Ascending aorta (tissue), 2 donors: ENCODE measurements around the gene POU5F2. TPM values are rescaled to one million over a fixed set of nuclear protein-coding genes. Genes with fewer than 3 reads are reported as not detected.

Experiments
- DNase-seq, 2 donors: peaks; one replicate each; pipeline ENCODE4 v3.0.0-alpha.2; 2019; ENCODE audit warnings: low spot score in 2 of 2
- H3K27ac ChIP-seq, 2 donors: fragments of 200-600 bp; sonication (generic); one replicate each; pipeline ENCODE4 v1.5.1; 2016 to 2017; ENCODE audit warnings: mild to moderate bottlenecking in 1 of 2
- H3K27me3 ChIP-seq: fragments of 200-600 bp; sonication (generic); one replicate; pipeline ENCODE4 v1.5.1; 2017
- H3K36me3 ChIP-seq, 2 donors: fragments of 200-600 bp; sonication (generic); one replicate each; pipeline ENCODE4 v1.5.1; 2016
- H3K4me1 ChIP-seq, 2 donors: fragments of 200-600 bp; sonication (generic); one replicate each; pipeline ENCODE4 v1.5.1; 2016 to 2017; ENCODE audit warnings: mild to moderate bottlenecking in 1 of 2
- H3K4me3 ChIP-seq, 2 donors: fragments of 200-600 bp; sonication (generic); one replicate each; pipeline ENCODE4 v1.5.1; 2016 to 2017; ENCODE audit warnings: mild to moderate bottlenecking in 1 of 2
- H3K9me3 ChIP-seq, 2 donors: fragments of 200-600 bp; sonication (generic); one replicate each; pipeline ENCODE4 v1.5.1; 2016
- intact Hi-C: fragments of 100-400 bp; cut with DNase I; formaldehyde crosslinking; loops from one replicate; pipeline ENCODE4 v1.15.1; 2023
- total RNA-seq: library from RNA; depleted of rRNA; stranded (reverse); fragments of >200 nt; gene quantifications from one replicate; pipeline ENCODE4 v1.1.0, GENCODE V29; 2016
- TF ChIP-seq, protein P1 (sequence below), 3 experiments: fragments of 200-600 bp in 2 of 3; fragments of 450-650 bp in 1 of 3; sonication (generic) in 2 of 3; IDR thresholded peaks; one replicate each; pipeline ENCODE4 v1.5.1; 2016 to 2019; ENCODE audit warnings: antibody characterized with exemption in 3 of 3, mild to moderate bottlenecking in 1 of 3, moderate library complexity in 1 of 3

The POU5F2 gene
- total RNA-seq, 1 donor from 2014 or later = 1.5 TPM

DNA sequence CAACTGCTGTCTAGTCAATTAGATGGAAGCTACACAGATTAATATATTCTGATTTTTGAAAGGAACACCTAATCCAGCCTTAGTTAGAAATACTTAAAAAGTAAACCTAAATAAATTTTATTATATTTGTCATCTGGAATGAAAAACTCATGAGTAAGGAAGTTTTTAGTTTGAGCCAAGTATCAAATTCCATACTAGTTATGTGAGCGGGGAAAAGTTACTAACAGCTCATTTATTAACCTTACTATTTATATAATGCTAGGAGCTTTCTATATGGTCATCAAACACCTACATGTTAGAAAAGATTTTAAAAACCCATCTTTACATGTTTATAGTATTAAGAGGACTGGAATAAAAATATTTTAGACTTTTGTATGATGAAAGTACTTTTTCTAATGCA is 41.6 kb upstream of the POU5F2 start:
- DNase-seq = no peak
- no peak overlapping the region for H3K27ac ChIP-seq
- H3K36me3 ChIP-seq = no peaks in the 10 kb centered on the region
- intact Hi-C loops = no loop called here
- no peak overlapping the region for H3K4me3 ChIP-seq
- H3K9me3 ChIP-seq = no peaks in the 10 kb centered on the region
- H3K4me1 ChIP-seq = no peaks in the 10 kb centered on the region
- no peaks in the 10 kb centered on the region for H3K27me3 ChIP-seq
- TF ChIP-seq, protein P1, sequence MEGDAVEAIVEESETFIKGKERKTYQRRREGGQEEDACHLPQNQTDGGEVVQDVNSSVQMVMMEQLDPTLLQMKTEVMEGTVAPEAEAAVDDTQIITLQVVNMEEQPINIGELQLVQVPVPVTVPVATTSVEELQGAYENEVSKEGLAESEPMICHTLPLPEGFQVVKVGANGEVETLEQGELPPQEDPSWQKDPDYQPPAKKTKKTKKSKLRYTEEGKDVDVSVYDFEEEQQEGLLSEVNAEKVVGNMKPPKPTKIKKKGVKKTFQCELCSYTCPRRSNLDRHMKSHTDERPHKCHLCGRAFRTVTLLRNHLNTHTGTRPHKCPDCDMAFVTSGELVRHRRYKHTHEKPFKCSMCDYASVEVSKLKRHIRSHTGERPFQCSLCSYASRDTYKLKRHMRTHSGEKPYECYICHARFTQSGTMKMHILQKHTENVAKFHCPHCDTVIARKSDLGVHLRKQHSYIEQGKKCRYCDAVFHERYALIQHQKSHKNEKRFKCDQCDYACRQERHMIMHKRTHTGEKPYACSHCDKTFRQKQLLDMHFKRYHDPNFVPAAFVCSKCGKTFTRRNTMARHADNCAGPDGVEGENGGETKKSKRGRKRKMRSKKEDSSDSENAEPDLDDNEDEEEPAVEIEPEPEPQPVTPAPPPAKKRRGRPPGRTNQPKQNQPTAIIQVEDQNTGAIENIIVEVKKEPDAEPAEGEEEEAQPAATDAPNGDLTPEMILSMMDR (IDR thresholded peaks at IDR 0.05) = no peak

DNA sequence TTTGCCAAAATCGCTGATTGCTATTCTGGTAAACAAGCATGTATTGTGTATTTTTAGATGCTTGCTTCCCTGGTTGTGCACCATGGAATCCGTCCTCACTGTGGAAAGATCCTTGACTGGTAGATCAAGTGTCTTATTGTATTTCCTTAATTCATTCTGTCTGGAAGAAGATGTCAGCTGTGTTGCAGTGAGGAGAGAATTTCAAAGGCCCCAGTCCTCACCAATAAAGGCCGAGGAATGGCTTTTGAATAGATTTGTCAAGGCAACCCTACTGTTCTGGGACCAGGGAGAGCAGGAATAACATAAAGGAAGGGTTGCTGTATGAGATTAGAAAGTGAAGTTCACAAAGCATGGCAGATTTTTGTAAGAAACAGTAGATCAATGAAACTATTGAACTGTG is 36.2 kb upstream of the POU5F2 start:
- TF ChIP-seq, protein P1 (IDR thresholded peaks at IDR 0.05) = no peak
- Histone ChIP-seq H3K27ac (no peak overlapping the region), H3K9me3 (no peaks in the 10 kb centered on the region), H3K4me1 (no peaks in the 10 kb centered on the region), H3K4me3 (no peak overlapping the region), H3K36me3 (peaks cover 0 to 16% of the 10 kb centered on the region in 2 donors), H3K27me3 (no peaks in the 10 kb centered on the region)
- intact Hi-C loops = no loop called here
- no peak for DNase-seq

DNA sequence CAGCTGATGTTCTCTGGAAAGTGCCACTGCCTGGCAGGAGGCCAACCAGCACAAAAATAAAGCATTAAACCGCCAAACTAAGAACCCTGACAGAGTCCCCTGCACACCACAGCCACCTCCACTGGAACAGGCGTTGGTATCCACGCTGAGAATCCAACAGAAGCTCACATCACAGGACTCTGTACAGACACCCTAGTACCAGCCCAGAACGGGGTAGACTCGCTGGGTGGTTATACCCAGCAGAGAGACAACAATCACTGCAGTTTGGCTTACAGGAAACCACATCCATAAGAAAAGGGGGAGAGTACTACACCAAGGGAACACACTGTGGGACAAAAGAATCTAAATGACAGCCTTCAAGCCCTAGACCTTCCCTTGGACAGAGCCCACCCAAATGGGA is 15.0 kb upstream of the POU5F2 start:
- no peak overlapping the region for H3K4me3 ChIP-seq
- TF ChIP-seq, protein P1 (IDR thresholded peaks at IDR 0.05) = no peak

DNA sequence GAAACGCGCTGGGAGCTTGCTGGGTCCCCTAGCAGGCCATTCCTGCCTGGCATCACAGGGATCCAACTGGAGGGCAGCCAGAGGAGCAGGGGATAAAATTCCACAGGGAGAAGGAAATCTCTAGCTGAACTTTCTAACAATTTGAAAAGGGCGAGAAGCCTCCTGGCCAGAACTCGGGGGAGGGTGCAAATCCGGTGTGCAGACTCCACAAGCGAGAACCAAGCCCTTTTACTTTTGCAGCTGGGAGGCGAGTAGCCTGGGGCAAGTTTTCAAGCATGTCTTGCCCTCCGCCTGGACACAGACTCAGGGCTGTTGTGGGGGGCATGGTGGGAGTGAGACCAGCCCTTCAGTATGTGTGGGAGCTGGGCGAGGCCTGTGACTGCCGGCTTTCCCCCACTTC is 14.3 kb upstream of the POU5F2 start:
- Histone ChIP-seq H3K27me3 (no peaks in the 10 kb centered on the region), H3K4me3 (no peak overlapping the region), H3K4me1 (peaks cover 0 to 3% of the 10 kb centered on the region in 2 donors), H3K27ac (no peak overlapping the region), H3K9me3 (peaks cover 8% of the 10 kb centered on the region in 2 donors), H3K36me3 (no peaks in the 10 kb centered on the region)
- DNase-seq = no peak
- TF ChIP-seq, protein P1 (IDR thresholded peaks at IDR 0.05) = no peak
- intact Hi-C loops = no loop called here

More for the DNA sequence above, 15.0 kb upstream of the POU5F2 start:
- no peak for DNase-seq
- intact Hi-C loops = no loop called here
- Histone ChIP-seq H3K36me3 (no peaks in the 10 kb centered on the region), H3K27ac (no peak overlapping the region), H3K9me3 (peaks cover 8 to 14% of the 10 kb centered on the region in 2 donors), H3K27me3 (no peaks in the 10 kb centered on the region), H3K4me1 (peaks cover 0 to 3% of the 10 kb centered on the region in 2 donors)

DNA sequence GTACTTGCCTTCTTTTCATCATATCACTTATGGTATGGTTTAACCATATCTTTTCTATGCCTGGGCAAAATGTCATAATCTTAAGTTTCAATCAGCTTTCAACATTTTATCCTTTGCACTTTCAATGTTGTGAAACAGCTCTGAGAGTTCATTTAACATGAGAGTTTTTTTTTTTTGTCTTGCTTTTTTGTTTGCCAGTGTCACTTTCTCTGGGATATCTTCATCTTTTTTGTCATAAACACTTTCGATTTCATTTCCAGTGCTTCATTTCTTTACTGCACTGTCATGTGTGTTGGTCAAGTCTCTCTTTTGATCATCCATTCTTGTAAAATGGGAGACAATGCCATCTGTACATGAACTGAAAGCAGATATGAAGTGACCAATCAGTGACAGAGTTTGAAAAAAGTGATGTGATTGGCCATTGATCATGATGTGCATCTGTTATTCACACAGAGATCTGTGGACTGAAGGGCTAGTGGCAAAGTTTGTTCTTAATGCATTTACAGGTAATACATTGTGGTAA is 7.5 kb upstream of the POU5F2 start:
- Histone ChIP-seq H3K36me3 (no peaks in the 10 kb centered on the region), H3K27me3 (no peaks in the 10 kb centered on the region), H3K9me3 (no peaks in the 10 kb centered on the region), H3K4me3 (no peak overlapping the region), H3K4me1 (no peaks in the 10 kb centered on the region), H3K27ac (no peak overlapping the region)
- intact Hi-C loops = no loop called here
- TF ChIP-seq, protein P1 (IDR thresholded peaks at IDR 0.05) = no peak
- DNase-seq = no peak
